Ascending aorta (tissue), 2 donors: Measurements from ENCODE around the gene SDF4. TPM values are rescaled to one million over a fixed set of nuclear protein-coding genes. Genes with fewer than 3 reads are reported as not detected.

Source experiments
- DNase-seq, 2 donors: peaks; one replicate each; pipeline ENCODE4 v3.0.0-alpha.2; 2019; ENCODE audit warnings: low spot score in 2 of 2
- H3K27ac ChIP-seq, 2 donors: fragments of 200-600 bp; sonication (generic); one replicate each; pipeline ENCODE4 v1.5.1; 2016 to 2017; ENCODE audit warnings: mild to moderate bottlenecking in 1 of 2
- H3K27me3 ChIP-seq: fragments of 200-600 bp; sonication (generic); one replicate; pipeline ENCODE4 v1.5.1; 2017
- H3K36me3 ChIP-seq, 2 donors: fragments of 200-600 bp; sonication (generic); one replicate each; pipeline ENCODE4 v1.5.1; 2016
- H3K4me1 ChIP-seq, 2 donors: fragments of 200-600 bp; sonication (generic); one replicate each; pipeline ENCODE4 v1.5.1; 2016 to 2017; ENCODE audit warnings: mild to moderate bottlenecking in 1 of 2
- H3K4me3 ChIP-seq, 2 donors: fragments of 200-600 bp; sonication (generic); one replicate each; pipeline ENCODE4 v1.5.1; 2016 to 2017; ENCODE audit warnings: mild to moderate bottlenecking in 1 of 2
- H3K9me3 ChIP-seq, 2 donors: fragments of 200-600 bp; sonication (generic); one replicate each; pipeline ENCODE4 v1.5.1; 2016
- intact Hi-C: fragments of 100-400 bp; cut with DNase I; formaldehyde crosslinking; loops from one replicate; pipeline ENCODE4 v1.15.1; 2023
- total RNA-seq: library from RNA; depleted of rRNA; stranded (reverse); fragments of >200 nt; gene quantifications from one replicate; pipeline ENCODE4 v1.1.0, GENCODE V29; 2016
- TF ChIP-seq, protein P1 (sequence below), 3 experiments: fragments of 200-600 bp in 2 of 3; fragments of 450-650 bp in 1 of 3; sonication (generic) in 2 of 3; IDR thresholded peaks; one replicate each; pipeline ENCODE4 v1.5.1; 2016 to 2019; ENCODE audit warnings: antibody characterized with exemption in 3 of 3, mild to moderate bottlenecking in 1 of 3, moderate library complexity in 1 of 3

SDF4 gene
- total RNA-seq, 1 donor from 2014 or later: 223 TPM

DNA sequence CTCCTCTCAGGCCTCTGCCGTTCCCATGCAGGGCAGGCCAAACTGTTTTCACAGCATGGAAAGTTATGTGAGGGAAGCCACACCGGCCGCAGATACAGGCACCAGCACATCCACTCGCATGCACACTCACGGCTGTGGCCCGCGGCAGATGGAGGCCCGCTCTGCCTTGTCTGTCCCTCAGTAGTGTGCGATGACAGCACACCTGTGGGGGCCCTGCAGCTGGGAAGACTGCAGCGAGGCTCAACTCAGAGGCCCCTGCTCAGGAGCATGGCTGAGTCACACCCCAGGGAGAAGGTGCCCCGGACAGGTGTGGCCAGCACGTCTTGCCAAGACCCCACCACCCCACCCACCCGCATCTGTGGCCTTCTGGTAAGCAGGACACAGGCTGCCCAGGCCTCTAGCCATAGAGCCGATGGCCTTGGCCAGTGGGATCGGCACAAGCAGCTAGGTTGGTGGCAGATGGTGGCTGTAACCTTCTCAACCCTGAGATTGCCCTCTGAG is 43.2 kb upstream of the SDF4 start:
- H3K27ac ChIP-seq: no peak overlapping the region
- peak overlapping the region in 1 of 2 donors; percentile 97 for H3K4me3 ChIP-seq

DNA sequence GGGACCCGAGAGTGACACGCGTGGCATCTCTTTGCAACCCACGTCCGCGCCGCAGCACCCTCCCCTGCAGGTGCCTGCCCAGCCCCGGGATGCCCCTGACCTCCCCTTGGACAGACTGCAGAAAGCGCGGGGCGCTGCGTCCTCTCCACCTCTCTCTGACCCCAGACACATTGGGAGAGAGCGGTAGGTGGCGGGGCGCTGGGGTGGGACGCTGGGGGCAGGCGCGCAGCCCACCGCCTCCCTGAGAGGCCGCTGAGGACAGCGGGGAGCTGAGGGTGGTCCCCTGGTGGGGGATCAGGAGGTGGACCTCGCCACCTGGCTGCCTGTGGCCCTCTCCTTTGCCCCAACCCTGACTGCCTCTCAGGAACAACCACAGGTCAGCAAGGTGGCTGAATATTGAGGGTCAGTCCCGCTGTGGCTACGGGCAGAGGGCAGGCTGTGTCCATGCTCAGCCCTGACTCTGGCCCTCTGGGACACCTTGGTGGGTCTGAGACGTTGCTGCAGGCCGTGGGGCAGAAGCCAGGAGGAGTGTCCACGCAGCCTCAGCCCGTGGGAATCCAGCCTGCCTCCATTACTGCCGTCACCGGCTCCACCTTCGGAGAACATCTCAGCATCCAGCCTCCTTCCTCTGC is 42.6 kb upstream of the SDF4 start:
- H3K9me3 ChIP-seq: no peaks in the 10 kb centered on the region
- H3K36me3 ChIP-seq: no peaks in the 10 kb centered on the region
- TF ChIP-seq, protein P1, sequence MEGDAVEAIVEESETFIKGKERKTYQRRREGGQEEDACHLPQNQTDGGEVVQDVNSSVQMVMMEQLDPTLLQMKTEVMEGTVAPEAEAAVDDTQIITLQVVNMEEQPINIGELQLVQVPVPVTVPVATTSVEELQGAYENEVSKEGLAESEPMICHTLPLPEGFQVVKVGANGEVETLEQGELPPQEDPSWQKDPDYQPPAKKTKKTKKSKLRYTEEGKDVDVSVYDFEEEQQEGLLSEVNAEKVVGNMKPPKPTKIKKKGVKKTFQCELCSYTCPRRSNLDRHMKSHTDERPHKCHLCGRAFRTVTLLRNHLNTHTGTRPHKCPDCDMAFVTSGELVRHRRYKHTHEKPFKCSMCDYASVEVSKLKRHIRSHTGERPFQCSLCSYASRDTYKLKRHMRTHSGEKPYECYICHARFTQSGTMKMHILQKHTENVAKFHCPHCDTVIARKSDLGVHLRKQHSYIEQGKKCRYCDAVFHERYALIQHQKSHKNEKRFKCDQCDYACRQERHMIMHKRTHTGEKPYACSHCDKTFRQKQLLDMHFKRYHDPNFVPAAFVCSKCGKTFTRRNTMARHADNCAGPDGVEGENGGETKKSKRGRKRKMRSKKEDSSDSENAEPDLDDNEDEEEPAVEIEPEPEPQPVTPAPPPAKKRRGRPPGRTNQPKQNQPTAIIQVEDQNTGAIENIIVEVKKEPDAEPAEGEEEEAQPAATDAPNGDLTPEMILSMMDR (IDR thresholded peaks at IDR 0.05): no peak
- DNase-seq: peak in 1 of 2 donors; percentile 59
- H3K27me3 ChIP-seq: no peaks in the 10 kb centered on the region
- peaks cover 29 to 39% of the 10 kb centered on the region in 2 donors for H3K4me1 ChIP-seq
- intact Hi-C loops: loop anchor here (2.0 kb wide), 1 partner anchor 30 kb away; no protein-coding TSS in a partner anchor
- H3K4me3 ChIP-seq: peak overlapping the region; percentile 97 to 98
- H3K27ac ChIP-seq: peak overlapping the region; percentile 67 to 76

More for the DNA sequence above, 43.2 kb upstream of the SDF4 start:
- H3K36me3 ChIP-seq: no peaks in the 10 kb centered on the region
- DNase-seq: no peak
- no peaks in the 10 kb centered on the region for H3K27me3 ChIP-seq
- TF ChIP-seq, protein P1 (IDR thresholded peaks at IDR 0.05): no peak
- peaks cover 29 to 38% of the 10 kb centered on the region in 2 donors for H3K4me1 ChIP-seq
- intact Hi-C loops: loop anchor here (2.0 kb wide), 1 partner anchor 30 kb away; no protein-coding TSS in a partner anchor
- no peaks in the 10 kb centered on the region for H3K9me3 ChIP-seq

GRCh38 chr1:1273512-1274298 is 41.9 kb upstream of the SDF4 start, which contains the start of gene UBE2J2:
Gene UBE2J2 (minus strand): TSS chr1:1273854. CDS start chr1:1267992, 5,862 bp downstream.
- H3K36me3 ChIP-seq: no peaks in the 10 kb centered on the region
- H3K27ac ChIP-seq: peak within 1 kb of the TSS; percentile 67 to 76
- TF ChIP-seq, protein P1 (IDR thresholded peaks at IDR 0.05): peak in 1 of 3 experiments; percentile 12
- peak; percentile 79 to 97 for DNase-seq
- H3K9me3 ChIP-seq: no peaks in the 10 kb centered on the region
- intact Hi-C loops: loop anchor here (1.0 to 2.0 kb wide), 5 partner anchors 31 to 157 kb away; partner anchors contain the start of genes AURKAIP1, B3GALT6, C1orf159 and MRPL20
- no peaks in the 10 kb centered on the region for H3K27me3 ChIP-seq
- H3K4me3 ChIP-seq: peak within 1 kb of the TSS; percentile 97 to 98
- H3K4me1 ChIP-seq: peaks cover 29 to 39% of the 10 kb centered on the region in 2 donors

DNA sequence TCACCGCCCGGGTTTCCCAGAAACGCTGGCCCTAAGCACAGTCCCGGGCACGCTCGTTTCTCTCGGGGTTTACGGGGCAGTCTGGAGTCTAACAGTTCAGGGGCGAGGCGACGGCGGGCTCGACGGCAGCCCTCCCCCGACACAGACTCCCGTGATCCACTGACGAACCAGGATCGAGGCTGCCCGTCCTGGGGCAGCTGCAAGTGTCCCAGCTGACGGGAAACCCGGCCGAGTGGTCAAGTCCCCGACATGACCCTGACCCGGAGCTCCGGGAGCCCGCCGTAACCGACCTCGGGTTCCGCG is 41.4 kb upstream of the SDF4 start:
- peak in 1 of 2 donors; percentile 61 for DNase-seq
- intact Hi-C loops: loop anchor here (1.0 to 2.0 kb wide), 4 partner anchors 40 to 157 kb away; partner anchors contain the start of genes AURKAIP1, B3GALT6, C1orf159 and MRPL20
- H3K36me3 ChIP-seq: no peaks in the 10 kb centered on the region
- H3K9me3 ChIP-seq: no peaks in the 10 kb centered on the region
- TF ChIP-seq, protein P1 (IDR thresholded peaks at IDR 0.05): no peak
- H3K27me3 ChIP-seq: no peaks in the 10 kb centered on the region
- H3K4me3 ChIP-seq: peak overlapping the region; percentile 97 to 98
- peaks cover 29 to 39% of the 10 kb centered on the region in 2 donors for H3K4me1 ChIP-seq
- H3K27ac ChIP-seq: peak overlapping the region; percentile 67 to 74

- Histone ChIP-seq H3K4me1 (peaks cover 29 to 39% of the 10 kb centered on the region in 2 donors), H3K36me3 (peaks cover 4% of the 10 kb centered on the region in 2 donors), H3K27me3 (no peaks in the 10 kb centered on the region), H3K9me3 (no peaks in the 10 kb centered on the region), H3K27ac (peak overlapping the region in 1 of 2 donors; percentile 67), H3K4me3 (peak overlapping the region; percentile 97 to 98)
- TF ChIP-seq, protein P1 (IDR thresholded peaks at IDR 0.05): no peak
- intact Hi-C loops: loop anchor here (1.0 to 2.0 kb wide), 4 partner anchors 40 to 156 kb away; partner anchors contain the start of genes AURKAIP1, B3GALT6, C1orf159 and MRPL20
- DNase-seq: peak in 1 of 2 donors; percentile 63
These were observed 40.8 kb upstream of the SDF4 start for GRCh38 chr1:1272341-1273208.
